Transverse colon (tissue), 3 donors: ENCODE data around the gene SRM.

Experiments used
- EP300 ChIP-seq: sonication (generic); formaldehyde crosslinking; IDR thresholded peaks from one replicate; pipeline ENCODE4 v1.6.1; 2017; ENCODE audit warnings: antibody characterized with exemption, low read depth
- POLR2A ChIP-seq: fragments of 450-650 bp; IDR thresholded peaks from one replicate; pipeline ENCODE4 v1.6.1; 2016; ENCODE audit warnings: antibody characterized with exemption, mild to moderate bottlenecking, moderate library complexity
- TF ChIP-seq, protein P1 (sequence below), 5 experiments: fragments of 200-600 bp in 3 of 5; fragments of 450-650 bp in 2 of 5; sonication (generic) in 3 of 5; IDR thresholded peaks; 1 replicate in 2 of 5; 2 replicates in 3 of 5; pipeline ENCODE4 v1.5.1; 2016 to 2017; ENCODE audit warnings: antibody characterized with exemption in 5 of 5, inconsistent platforms in 3 of 5, mild to moderate bottlenecking in 2 of 5, moderate library complexity in 1 of 5

DNA sequence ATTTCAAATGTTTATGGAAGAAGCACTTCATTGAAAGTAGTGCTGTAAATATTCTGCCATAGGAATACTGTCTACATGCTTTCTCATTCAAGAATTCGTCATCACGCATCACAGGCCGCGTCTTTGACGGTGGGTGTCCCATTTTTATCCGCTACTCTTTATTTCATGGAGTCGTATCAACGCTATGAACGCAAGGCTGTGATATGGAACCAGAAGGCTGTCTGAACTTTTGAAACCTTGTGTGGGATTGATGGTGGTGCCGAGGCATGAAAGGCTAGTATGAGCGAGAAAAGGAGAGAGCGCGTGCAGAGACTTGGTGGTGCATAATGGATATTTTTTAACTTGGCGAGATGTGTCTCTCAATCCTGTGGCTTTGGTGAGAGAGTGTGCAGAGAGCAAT lies 36.6 kb downstream of the SRM start:
- TF ChIP-seq, protein P1, sequence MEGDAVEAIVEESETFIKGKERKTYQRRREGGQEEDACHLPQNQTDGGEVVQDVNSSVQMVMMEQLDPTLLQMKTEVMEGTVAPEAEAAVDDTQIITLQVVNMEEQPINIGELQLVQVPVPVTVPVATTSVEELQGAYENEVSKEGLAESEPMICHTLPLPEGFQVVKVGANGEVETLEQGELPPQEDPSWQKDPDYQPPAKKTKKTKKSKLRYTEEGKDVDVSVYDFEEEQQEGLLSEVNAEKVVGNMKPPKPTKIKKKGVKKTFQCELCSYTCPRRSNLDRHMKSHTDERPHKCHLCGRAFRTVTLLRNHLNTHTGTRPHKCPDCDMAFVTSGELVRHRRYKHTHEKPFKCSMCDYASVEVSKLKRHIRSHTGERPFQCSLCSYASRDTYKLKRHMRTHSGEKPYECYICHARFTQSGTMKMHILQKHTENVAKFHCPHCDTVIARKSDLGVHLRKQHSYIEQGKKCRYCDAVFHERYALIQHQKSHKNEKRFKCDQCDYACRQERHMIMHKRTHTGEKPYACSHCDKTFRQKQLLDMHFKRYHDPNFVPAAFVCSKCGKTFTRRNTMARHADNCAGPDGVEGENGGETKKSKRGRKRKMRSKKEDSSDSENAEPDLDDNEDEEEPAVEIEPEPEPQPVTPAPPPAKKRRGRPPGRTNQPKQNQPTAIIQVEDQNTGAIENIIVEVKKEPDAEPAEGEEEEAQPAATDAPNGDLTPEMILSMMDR (IDR thresholded peaks at IDR 0.05) = no peak
- no peak for TF ChIP-seq POLR2A
- TF ChIP-seq EP300 = no peak
